Stimulated activated CD4-positive, alpha-beta T cell treated with anti-CD3 and anti-CD28 coated beads, Interleukin-4, amount 100 ng/mL, for 1 hour (primary cell): ENCODE measurements around the gene NUMBL.
"Not testable (repeated sequence)": the region's sequence is repeated elsewhere in the genome, so short reads cannot be mapped to it uniquely, and the experiment has no call there.

Experiments
- DNase-seq: peaks from one replicate; pipeline ENCODE4 v3.0.0-alpha.2; 2020

NUMBL gene

GRCh38 chr19:40661616-40662015 is 28.8 kb downstream of the NUMBL start:
- DNase-seq = no peak

- no peak for DNase-seq
These were observed 30.9 kb downstream of the NUMBL start for GRCh38 chr19:40659566-40659965.

DNA sequence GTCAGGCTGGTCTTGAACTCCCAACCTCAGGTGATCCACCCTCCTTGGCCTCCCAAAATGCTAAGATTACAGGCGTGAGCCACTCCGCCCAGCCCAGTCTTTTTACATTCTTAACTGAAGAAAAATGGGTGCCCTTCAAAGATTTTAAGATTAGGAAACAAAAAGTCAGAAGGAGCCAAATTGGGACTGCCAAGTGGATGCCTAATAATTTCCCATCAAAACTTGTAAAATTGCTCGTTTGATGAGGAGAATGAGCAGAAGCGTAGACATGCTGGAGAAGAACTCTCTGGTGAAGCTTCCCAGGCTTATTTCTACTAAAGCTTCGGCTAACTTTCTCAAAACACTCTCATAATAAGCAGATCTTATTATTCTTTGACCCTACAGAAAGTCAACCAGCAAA is 31.3 kb downstream of the NUMBL start:
- no peak for DNase-seq

DNA sequence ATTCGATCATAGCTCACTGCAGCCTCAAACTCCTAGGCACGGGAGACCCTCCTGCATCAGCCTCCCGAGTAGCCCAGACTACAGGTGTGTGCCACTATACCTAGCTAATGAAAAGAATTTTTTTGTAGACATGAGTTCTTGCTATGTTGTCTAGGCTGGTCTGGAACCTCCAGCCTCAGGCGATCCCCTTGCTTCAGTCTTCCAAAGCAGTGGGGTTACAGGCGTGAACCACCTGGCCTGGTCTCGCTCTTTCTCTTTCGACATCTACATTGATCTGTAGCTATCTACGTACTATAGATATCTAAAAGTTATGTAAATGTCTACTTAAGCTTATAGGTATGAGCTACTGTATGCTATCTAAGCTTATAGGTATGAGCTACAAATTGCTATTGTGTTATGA is 32.4 kb downstream of the NUMBL start:
- DNase-seq = no peak

- DNase-seq = not testable (repeated sequence)
These were observed 34.8 kb downstream of the NUMBL start for GRCh38 chr19:40655684-40656083.

- not testable (repeated sequence) for DNase-seq
These were observed 38.1 kb downstream of the NUMBL start for GRCh38 chr19:40652303-40652702.

GRCh38 chr19:40650749-40651305 is 39.6 kb downstream of the NUMBL start:
- no peak for DNase-seq

DNA sequence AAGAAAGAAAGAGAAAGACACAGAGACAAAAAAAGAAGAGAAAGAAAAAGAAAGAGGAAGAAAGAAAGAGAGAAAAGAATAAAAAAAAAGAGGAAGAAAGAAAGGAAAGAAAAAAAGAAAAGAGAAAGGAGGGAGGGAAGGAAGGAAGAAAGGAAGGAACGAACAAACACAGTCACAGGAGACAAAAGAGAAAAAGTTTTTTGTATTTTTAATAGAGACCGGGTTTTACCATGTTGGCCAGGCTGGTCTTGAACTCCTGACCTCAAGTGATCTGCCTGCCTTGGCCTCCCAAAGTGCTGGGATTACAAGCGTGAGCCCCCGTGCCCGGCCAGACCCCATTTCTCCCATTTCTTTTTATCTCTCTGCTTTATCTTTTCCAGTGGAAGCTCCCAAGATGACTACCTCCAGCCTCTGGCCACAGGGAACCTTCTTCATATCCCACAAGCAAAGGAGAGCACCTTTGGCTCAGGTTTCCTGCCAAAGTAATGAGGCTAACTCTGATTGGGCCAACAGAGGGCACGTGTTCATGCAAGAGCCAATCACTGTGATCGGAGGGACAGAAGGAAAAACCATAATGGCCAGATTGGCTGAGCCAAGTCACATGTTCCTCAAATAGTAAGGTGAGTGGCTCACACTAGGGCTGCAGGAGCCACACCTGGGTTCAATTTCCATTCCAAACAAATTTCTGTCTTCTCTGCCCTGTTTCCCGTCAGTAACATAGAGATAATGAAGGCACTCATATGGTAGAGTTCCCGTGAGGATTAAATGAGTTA is 40.4 kb downstream of the NUMBL start:
- not testable (repeated sequence) for DNase-seq

DNA sequence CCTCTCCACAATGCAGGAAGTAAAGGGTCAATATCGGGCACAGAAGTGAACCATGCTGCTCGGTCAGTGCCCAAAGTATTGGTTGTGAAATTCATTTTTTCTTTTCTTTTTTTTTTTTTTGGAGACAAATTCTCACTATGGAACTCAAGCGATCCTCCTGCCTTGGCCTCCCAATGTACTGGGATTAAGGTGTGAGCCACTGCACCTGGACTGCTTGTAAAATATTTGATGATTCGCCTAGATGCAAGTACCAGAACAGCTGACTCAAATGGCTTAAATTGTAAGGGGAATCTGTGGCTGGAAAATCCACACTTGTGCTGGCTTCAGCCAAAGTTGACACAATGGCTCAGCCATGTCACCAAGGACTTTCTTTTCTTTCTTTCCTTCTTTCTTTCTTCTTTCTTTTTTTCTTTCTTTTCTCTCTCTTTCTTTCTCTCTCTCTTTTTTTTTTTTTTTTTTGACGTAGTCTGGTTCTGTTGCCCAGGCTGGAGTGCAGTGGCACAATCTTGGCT is 43.7 kb downstream of the NUMBL start:
- DNase-seq = no peak

- no peak for DNase-seq
These were observed 47.6 kb downstream of the NUMBL start for GRCh38 chr19:40642757-40643305.

DNA sequence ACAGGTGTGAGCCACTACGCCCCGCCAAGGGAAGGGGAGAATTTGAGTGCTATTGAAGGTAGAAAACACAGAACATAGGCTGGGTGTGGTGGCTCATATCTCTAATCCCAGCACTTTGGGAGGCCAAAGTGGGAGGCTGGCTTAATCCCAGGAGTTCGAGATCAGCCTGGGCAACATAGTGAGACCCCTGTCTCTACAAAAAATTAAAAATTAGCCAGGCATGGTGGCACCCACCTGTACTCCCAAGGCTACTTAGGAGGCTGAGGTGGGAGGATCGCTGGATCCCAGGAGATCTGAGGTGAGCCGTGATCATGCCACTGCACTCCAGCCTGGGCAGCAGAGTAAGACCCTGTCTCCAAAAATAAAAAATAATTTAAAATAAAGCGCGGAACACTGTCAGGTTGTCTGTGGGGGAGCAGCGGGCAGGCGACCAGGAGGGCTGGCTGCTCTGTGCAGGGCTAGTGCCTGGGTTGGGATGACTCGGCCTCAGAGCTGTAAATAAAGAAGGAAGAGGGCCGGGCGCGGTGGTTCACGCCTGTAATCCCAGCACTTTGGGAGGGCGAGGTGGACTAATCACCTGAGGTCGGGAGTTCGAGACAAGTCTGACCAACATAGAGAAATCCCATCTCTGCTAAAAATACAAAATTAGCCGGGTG is 48.3 kb downstream of the NUMBL start:
- DNase-seq = no peak

- no peak for DNase-seq
These were observed 49.2 kb downstream of the NUMBL start for GRCh38 chr19:40641281-40641680.

DNA sequence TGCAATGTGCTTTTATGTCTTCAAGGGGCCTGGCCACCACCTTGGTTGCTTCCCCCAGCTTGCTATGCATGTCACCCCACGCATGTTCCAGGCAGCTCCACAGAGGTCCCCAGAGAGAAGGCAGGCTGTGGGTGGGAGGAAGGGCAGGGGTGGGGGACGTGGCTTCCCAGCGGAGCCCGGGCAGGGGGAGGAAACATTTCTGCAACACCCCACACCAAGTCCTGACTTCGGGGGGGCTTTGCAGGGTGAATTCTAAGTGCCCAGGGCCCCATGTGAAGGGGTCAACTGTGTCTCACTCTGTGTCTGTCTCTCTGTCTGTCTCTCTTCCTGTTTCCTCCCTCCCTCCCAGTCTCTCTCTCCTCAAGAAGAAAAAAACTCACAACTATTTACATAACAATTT is 49.7 kb downstream of the NUMBL start:
- DNase-seq = no peak

- DNase-seq = no peak
These were observed 50.8 kb downstream of the NUMBL start for GRCh38 chr19:40639638-40639982.

- no peak for DNase-seq
These were observed 52.1 kb downstream of the NUMBL start for GRCh38 chr19:40638327-40638726.

- DNase-seq = no peak
These were observed 57.2 kb downstream of the NUMBL start for GRCh38 chr19:40633207-40633606.

GRCh38 chr19:40632311-40633036 is 58.0 kb downstream of the NUMBL start:
- no peak for DNase-seq

GRCh38 chr19:40630571-40631160 is 59.8 kb downstream of the NUMBL start:
- no peak for DNase-seq

- no peak for DNase-seq
These were observed 61.1 kb downstream of the NUMBL start for GRCh38 chr19:40629346-40629745.

DNA sequence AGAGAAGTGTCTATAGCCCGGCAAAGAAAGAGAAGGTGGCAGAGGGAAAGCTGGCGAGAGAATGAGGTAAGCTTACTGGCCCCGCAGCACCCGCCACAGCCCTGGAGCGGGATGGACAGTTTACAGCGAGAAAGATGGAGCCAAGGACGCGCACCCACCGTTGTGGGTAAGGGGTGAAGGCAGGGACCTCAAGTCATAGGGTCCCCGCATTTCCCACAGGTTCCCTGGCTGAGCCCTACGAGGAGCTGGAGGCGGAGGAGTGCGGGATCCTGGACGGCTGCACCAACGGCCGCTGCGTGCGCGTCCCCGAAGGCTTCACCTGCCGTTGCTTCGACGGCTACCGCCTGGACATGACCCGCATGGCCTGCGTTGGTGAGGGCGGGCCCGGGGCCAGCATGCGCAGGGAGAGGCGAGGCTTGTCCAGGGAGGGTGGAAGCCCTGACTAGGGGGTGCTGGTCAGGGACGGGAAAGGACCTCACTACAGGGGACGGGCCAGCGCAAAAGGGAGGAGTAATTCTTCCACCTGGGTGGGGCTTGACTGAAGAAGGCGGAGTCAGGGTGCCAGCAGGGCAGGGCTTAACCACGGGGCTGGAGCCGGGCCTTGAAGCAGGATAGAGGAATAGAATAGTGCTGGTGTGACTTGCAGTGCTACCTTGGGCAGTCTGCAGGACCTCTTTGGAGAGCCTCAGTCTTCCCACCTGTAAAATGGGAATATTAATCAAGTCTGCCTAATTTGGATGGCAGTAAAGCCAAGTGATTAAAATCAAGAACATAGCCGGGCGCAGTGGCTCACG is 62.8 kb downstream of the NUMBL start:
- DNase-seq = no peak

DNA sequence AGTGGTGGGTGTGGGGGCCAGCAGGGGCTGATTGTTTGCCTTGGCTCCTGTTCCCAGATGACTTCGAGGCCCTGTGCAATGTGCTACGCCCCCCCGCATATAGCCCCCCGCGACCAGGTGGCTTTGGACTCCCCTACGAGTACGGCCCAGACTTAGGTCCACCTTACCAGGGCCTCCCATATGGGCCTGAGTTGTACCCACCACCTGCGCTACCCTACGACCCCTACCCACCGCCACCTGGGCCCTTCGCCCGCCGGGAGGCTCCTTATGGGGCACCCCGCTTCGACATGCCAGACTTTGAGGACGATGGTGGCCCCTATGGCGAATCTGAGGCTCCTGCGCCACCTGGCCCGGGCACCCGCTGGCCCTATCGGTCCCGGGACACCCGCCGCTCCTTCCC is 63.5 kb downstream of the NUMBL start:
- no peak for DNase-seq
